NCI-H460 (cell line): Measurements from ENCODE around the gene CRYBB1. TPM values are rescaled to one million over a fixed set of nuclear protein-coding genes. Genes with fewer than 3 reads are reported as not detected.

Experiments used
- DNase-seq: peaks from one replicate; pipeline ENCODE4 v3.0.0-alpha.2; 2016; ENCODE audit warnings: low read depth; ENCODE audit errors: extremely low read depth
- small RNA-seq, 2 experiments: library from RNA; depleted of rRNA; stranded (forward); fragments of <200 nt; gene quantifications; one replicate each; pipeline ENCODE3, GENCODE V24; 2014
- total RNA-seq: library from RNA; depleted of rRNA; stranded (reverse); fragments of >200 nt; shearing (Covaris generic); gene quantifications from 2 replicates; pipeline ENCODE4 v1.2.3, GENCODE V29; 2014; rRNA removed

CRYBB1 gene
- total RNA-seq, 1 experiment from 2014 or later = not detected

DNA sequence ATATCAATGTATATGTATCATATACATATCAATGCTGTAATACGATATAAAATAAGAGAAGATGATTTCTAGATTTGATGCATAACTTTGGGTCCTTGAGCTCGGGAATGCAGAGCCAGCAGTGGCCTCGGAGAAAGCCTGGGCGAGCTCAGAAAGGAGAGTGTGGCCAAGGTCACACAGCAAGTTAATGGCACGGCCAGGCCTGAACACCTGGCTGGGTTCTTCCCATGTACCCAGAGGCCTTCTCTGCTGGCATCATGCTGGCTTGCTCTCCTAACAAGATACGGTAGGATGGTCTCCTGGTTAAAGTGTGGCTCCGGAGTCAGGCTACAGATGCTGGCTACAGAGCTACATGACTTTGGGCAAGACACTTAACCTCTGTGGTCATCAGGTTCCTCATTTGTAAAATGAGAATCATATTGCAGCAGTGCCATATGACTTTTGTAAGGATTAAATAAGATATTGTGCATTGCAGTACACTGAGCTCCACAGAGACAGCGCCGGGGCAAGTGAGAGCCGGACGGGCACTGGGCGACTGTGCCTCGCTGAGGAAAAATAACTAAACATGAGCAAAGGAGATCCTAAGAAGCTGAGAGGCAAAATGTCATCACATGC, 57.8 kb downstream of the CRYBB1 start:
- DNase-seq = no peak

DNA sequence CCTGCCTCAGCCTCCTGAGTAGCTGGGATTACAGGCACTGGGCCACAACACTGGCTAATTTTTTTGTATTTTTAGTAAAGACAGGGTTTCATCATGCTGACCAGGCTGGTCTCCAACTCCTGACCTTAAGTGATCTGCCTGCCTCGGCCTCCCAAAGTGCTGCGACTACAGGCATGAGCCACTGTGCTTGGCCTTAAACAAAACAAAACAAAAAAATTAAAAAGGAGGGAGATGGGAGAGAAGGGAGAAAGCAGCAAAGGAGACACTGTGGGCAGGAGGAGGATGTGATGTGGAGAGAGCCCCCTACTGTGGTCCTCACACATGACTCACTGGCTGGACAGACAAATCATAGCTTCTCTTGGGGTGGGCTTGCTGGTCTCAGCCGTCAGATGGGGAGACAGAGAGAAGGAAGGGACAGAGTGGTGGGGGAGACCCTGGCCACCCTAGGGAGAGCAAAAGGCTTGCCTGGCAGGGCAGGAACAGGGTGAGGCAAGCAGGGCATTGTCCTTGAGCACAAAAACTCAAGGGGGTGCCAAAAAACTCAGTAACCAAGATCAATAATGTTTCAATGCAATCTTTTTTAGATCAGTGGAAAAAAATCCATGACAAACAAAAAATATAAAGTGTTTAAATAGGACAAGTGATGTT, 59.5 kb downstream of the CRYBB1 start:
- no peak for DNase-seq

GRCh38 chr22:26556904-26557303, 60.9 kb downstream of the CRYBB1 start:
- no peak for DNase-seq

- no peak for DNase-seq
Observed at GRCh38 chr22:26555478-26555877, 62.3 kb downstream of the CRYBB1 start.

DNA sequence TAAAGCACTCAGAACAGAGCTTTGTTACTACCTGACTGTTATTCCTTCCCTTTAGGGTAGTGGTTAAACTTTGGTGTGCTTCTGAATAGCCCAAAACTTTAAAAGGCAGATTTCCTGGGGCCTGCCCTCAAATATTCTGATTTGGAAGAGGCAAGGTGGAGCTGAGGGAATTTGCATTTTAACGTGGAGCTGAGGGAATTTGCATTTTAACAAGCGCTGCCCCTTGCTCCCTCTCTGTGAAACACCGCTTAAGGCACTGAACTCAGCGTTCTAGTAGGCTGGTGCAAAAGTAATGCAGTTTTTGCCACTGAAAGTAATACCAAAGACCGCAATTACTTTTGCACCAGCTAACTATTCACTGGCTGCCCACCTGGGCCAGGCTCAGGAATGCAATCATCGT, 62.9 kb downstream of the CRYBB1 start:
- no peak for DNase-seq

DNA sequence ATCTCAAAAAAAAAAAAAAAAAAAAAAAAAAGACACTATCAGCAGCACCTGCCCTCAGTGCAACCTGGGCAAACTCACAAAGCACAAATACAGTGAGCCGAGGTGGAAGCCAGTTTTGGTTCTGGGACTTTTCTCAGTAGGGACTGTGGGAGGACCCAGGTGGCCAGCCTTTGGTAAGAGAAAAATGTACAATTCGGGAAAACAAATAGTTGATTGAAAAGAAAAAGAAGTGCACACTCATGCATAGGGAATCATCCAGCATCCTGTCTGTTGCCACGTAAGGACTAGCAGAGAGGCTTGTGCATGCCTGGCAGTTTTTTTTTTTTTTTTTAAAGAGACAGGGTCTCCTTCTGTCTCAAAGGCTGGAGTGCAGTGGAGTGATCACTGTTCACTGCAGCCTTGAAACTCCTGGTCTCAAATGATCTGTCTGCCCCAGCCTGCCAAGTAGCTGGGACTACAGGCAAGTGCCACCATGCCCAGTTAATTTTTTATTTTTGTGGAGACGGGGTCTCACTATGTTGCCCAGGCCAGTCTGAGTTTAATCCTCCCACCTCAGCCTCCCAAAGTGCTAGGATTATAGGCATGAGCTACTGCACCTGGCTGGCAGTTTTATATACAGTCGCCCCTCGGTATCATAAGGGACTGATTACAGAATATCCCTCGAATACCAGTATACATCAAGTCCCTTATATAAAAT, 64.6 kb downstream of the CRYBB1 start:
- no peak for DNase-seq

DNA sequence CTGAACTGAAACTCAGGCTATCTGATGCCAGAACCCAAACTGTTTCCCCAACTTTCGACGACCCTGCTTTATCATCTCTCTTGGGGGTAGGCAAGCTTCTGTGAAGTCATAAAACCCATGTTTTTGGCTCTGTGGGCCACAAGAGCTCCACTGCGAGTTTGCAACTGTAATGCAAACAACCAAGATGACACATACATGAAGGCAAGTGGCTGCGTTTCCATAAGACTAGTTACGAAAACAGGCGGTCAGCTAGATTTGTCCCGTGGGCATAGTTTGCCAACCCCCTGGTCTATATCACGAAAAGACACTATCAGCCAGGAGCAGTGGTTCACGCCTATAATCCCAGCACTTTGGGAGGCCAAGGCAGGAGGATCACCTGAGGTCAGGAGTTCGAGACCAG, 65.4 kb downstream of the CRYBB1 start:
- no peak for DNase-seq

- no peak for DNase-seq
Observed at GRCh38 chr22:26551568-26551967, 66.3 kb downstream of the CRYBB1 start.

DNA sequence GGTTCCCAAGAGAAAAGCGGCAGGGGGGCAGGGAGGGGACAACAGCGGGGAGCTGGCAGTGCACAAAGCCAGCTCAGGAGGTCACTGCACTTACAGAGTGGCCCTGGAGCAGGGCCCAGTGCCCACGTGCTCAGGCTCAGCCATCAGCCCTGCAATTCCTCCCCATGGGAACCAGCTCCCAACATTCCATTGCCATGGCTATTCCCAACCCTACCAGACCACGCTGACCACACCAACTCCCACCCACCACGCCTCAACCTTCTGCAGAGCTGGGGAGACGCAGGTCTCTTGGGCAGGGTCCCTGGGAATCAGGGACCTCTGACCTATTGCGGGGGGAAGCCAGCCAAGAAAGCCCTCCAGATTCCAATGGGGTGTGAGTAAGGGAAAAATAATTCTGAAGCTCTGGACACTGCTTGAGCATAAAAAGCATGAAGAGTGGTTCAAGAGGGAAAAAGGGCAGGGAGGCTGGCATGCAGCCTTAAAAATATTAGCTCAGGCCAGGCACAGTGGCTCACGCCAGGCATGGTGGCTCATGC, 67.3 kb downstream of the CRYBB1 start:
- DNase-seq = no peak

DNA sequence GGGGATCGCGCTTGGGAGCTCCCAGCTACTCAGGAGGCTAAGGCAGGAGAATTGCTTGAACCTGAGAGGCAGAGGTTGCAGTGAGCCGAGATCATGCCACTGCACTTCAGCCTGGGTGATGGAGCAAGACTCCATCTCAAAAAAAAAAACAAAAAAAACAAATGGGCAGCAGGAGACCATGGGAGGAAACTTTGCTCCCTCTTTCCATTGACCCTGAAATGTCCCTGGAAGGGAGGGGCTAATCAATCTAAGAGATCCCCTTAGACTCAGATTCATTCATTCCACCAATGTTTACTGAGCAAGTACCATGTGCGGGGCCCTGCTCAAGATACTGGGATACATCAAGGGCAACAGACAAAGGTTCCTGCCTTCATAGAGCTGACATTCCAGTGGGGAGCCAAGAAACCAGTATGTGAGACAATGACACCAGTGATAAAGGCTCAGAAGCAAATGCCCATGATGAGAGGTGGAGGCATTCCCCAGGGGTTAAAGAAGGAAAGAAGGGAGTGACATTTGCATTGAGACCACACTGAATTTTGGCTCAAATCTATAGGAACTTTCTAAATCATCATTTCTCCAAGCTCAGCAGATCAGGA, 67.8 kb downstream of the CRYBB1 start:
- no peak for DNase-seq

Small RNA genes within 50 kb of the gene (small RNA-seq; reads per million reads assigned to genes)
- gene MIR548J (0.04 to 0.47 reads per million in 2 experiments), gene RF01874 (0 reads per million in 2 experiments)

Other genes with a start within 250 kb of the CRYBB1 start
- 0.49 and 0.77 TPM in 2 replicates for gene ASPHD2, start 188.8 kb downstream of the CRYBB1 start, total RNA-seq
- 25.7 and 28.5 TPM in 2 replicates for gene HPS4, start 134.2 kb downstream of the CRYBB1 start, total RNA-seq
- 20.2 and 20.7 TPM in 2 replicates for gene SRRD, start 134.2 kb downstream of the CRYBB1 start, total RNA-seq
- 15.3 and 16.4 TPM in 2 replicates for gene TFIP11, start 105.6 kb downstream of the CRYBB1 start, total RNA-seq
- gene TPST2, start 27.9 kb downstream of the CRYBB1 start, total RNA-seq = 5.8 and 6.7 TPM in 2 replicates
- not detected in 2 replicates for gene CRYBA4, start 3.9 kb upstream of the CRYBB1 start, total RNA-seq
- 0.66 and 0.82 TPM in 2 replicates for gene MIAT, start 39.6 kb upstream of the CRYBB1 start, total RNA-seq